Vagina (tissue), 2 donors: ENCODE data around the gene RFTN2.

Source experiments
- POLR2A ChIP-seq, 2 donors: fragments of 450-650 bp; IDR thresholded peaks; one replicate each; pipeline ENCODE4 v1.6.1; 2017; ENCODE audit warnings: antibody characterized with exemption in 2 of 2, mild to moderate bottlenecking in 2 of 2, moderate library complexity in 2 of 2
- POLR2AphosphoS5 ChIP-seq, 2 donors: sonication (generic); formaldehyde crosslinking; IDR thresholded peaks; one replicate each; pipeline ENCODE4 v1.9.0; 2017; ENCODE audit warnings: antibody characterized with exemption in 2 of 2, mild to moderate bottlenecking in 2 of 2, low read depth in 1 of 2; ENCODE audit not compliant: insufficient read depth in 1 of 2
- TF ChIP-seq, protein P1 (sequence below), 3 experiments: fragments of 450-650 bp in 2 of 3; fragments of 200-600 bp in 1 of 3; sonication (generic) in 1 of 3; IDR thresholded peaks; one replicate each; pipeline ENCODE4 v1.5.1; 2017 to 2019; ENCODE audit warnings: antibody characterized with exemption in 3 of 3, mild to moderate bottlenecking in 2 of 3, moderate library complexity in 2 of 3

DNA sequence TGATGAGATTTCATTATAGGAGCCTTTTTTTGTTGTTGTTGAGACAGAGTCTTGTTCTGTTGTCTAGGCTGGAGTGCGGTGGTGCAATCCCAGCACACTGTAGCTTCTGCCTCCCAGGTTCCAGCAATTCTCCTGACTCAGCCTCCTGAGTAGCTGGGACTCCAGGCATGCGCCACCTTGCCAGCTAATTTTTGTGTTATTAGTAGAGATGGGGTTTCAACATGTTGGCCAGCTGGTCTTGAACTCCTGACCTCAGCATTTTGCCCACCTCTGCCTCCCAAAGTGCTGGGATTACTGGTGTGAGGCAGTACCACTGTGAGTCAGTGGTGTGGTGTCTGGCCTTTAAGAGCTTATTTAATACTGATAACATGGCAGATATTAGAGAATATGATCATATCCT, 99.4 kb downstream of the RFTN2 start:
- TF ChIP-seq, protein P1, sequence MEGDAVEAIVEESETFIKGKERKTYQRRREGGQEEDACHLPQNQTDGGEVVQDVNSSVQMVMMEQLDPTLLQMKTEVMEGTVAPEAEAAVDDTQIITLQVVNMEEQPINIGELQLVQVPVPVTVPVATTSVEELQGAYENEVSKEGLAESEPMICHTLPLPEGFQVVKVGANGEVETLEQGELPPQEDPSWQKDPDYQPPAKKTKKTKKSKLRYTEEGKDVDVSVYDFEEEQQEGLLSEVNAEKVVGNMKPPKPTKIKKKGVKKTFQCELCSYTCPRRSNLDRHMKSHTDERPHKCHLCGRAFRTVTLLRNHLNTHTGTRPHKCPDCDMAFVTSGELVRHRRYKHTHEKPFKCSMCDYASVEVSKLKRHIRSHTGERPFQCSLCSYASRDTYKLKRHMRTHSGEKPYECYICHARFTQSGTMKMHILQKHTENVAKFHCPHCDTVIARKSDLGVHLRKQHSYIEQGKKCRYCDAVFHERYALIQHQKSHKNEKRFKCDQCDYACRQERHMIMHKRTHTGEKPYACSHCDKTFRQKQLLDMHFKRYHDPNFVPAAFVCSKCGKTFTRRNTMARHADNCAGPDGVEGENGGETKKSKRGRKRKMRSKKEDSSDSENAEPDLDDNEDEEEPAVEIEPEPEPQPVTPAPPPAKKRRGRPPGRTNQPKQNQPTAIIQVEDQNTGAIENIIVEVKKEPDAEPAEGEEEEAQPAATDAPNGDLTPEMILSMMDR (IDR thresholded peaks at IDR 0.05), result no peak
- TF ChIP-seq POLR2A (IDR thresholded peaks at IDR 0.05), result no peak
- no peak for TF ChIP-seq POLR2AphosphoS5 (IDR thresholded peaks at IDR 0.05; ENCODE audit: insufficient read depth in 1 of 2, low read depth in 1 of 2)
